Pulmonary artery endothelial cell (primary cell): ENCODE data around the gene SECISBP2L. TPM values are rescaled to one million over a fixed set of nuclear protein-coding genes. Genes with fewer than 3 reads are reported as not detected.
"Not testable (repeated sequence)": the region's sequence is repeated elsewhere in the genome, so short reads cannot be mapped to it uniquely, and the experiment has no call there.

Experiments
- DNase-seq: peaks from one replicate; pipeline ENCODE4 v3.0.0-alpha.2; 2011; ENCODE audit warnings: low read depth, low spot score
- total RNA-seq: library from RNA; depleted of rRNA; stranded (reverse); fragments of >200 nt; gene quantifications from 2 replicates; pipeline ENCODE4 v1.2.3, GENCODE V29; 2014

The SECISBP2L gene
- total RNA-seq, 1 donor from 2014 or later = 20.7 TPM

GRCh38 chr15:48993380-48993779 lies 52.9 kb downstream of the SECISBP2L start:
- no peak for DNase-seq

GRCh38 chr15:48992545-48992944 lies 53.7 kb downstream of the SECISBP2L start:
- no peak for DNase-seq

DNA sequence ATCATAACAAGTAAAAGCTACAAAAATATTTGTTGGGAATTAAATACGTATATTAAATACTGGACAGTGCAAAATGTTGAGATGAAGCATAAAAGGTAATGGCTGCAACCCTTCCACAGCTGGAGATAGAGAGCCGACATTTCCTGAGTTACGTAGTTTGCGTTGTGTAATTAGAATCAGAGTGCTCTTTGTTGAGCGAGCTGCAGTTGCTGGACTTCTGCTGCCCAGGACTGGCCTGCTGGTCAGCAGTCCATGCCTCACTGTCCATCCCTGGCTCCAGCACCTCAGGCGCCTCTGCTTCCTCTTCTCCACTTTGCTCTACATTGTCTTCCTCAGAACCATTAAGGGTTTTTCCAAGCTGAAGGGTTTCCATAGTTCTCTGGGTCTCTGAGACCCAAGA lies 54.1 kb downstream of the SECISBP2L start:
- no peak for DNase-seq

DNA sequence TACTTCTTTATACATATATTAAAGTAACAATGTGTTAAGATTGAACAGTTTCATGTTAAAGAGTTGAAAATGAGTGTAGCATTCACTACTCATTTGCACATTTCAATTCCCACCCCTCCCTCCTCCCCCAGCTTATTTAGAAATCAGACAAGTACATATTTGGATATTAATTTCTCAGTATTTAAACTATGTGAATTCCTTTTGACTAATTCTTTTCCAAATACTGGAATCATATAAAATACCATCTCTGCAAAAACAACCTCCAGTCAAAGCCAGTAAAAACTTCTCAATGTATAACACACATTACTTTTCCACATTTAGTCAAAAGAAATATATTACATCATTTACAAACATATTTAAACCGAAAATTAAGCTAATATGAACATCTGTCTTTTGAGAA lies 57.1 kb downstream of the SECISBP2L start:
- no peak for DNase-seq

DNA sequence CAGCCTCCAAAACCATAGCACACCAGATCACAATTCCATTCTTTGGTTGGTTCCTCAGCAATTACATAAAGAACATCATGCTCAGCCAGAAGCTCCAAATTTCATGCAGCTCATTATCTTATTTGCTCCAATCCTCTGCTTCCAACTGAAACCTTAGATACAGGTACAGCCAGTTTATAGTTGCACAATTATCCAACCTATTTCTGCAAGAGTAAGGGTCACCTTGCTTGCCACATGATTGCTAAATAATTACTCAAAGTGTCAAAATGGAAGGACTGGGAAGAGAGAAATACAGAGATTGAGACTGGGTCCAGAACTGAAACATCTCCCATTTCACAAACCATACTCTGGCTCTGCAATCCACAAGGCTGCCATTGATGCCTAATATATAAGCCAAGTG lies 59.1 kb downstream of the SECISBP2L start:
- DNase-seq = no peak

DNA sequence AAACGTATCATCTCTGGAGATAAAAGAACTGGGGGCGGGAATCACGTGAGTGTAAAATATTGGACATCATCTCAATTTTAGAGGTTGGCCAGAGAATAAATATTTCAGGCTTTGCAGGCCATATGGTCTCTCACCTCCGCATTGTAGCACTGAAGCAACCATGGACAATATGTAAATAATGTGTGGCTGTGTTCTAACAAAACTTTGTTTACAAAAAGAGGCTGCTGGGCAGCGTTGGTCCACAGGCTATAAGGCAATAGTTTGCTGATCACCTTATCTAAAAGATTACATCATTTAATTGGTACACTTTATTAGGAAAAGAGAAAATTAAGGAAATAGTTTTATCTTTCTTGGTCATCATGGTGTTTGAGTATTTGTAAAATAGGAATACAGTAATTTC lies 60.0 kb downstream of the SECISBP2L start:
- DNase-seq = no peak

DNA sequence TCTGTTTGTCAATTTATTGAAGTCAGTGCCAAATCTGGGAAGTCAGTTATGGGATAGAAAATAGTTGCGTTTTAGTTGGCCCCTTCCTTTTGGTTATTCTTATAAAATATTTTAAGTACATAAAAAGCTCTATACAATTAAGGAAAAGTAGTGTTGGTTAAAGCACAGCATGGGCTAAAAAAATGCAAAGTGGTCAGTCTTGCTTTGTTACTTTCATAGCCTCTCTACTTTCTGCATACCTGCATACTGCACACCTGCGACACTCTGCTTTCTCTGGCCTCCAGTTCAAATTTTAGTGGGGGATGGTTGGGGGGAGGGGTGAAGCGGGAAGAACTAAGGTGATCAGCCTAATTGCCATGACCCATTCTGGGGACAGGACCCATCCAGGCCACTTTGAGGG lies 60.7 kb downstream of the SECISBP2L start:
- no peak for DNase-seq

- DNase-seq = no peak
Observed at GRCh38 chr15:48984811-48985352, 61.4 kb downstream of the SECISBP2L start.

- DNase-seq = no peak
Observed at GRCh38 chr15:48984021-48984710, 62.1 kb downstream of the SECISBP2L start.

GRCh38 chr15:48983300-48983699 lies 62.9 kb downstream of the SECISBP2L start:
- no peak for DNase-seq

DNA sequence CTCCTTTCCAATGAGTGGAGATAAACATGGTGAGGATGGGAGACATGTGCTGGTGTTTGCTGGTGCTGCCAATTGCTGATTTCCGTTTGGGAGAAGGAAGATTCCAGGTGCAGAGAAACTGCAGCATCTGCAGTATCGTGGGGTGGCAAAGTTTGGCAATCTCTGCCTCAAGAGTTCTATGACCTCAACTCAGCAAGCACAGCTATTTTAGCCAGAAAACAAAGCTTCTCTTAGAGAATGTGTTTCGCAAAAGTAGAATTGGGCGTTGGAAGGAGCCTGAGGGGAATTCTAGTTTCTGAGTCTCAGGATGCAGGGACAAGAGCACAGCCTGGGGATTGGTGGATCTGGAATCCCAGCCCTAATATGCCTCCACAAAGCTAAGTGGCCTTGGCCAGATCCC lies 64.3 kb downstream of the SECISBP2L start:
- DNase-seq = no peak

DNA sequence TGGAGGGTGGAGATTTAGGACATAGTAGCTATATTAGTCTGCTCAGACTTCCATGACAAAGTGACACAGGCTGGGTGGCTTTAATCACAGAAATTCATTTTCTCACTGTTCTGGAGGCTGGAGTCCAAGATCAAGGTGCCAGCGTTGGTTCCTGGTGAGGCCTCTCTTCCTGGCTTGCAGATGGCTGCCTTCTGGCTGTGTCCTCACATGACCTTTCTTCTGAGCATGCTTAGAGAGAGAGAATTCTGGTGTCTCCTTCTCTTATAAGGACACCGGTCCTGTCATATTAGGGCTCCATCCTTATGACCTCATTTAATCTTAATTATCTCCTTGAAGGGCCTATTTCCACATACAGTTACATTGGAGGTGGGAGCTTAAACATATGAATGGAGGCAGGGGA lies 67.6 kb downstream of the SECISBP2L start:
- no peak for DNase-seq

GRCh38 chr15:48976444-48977088 lies 69.7 kb downstream of the SECISBP2L start:
- DNase-seq = no peak

DNA sequence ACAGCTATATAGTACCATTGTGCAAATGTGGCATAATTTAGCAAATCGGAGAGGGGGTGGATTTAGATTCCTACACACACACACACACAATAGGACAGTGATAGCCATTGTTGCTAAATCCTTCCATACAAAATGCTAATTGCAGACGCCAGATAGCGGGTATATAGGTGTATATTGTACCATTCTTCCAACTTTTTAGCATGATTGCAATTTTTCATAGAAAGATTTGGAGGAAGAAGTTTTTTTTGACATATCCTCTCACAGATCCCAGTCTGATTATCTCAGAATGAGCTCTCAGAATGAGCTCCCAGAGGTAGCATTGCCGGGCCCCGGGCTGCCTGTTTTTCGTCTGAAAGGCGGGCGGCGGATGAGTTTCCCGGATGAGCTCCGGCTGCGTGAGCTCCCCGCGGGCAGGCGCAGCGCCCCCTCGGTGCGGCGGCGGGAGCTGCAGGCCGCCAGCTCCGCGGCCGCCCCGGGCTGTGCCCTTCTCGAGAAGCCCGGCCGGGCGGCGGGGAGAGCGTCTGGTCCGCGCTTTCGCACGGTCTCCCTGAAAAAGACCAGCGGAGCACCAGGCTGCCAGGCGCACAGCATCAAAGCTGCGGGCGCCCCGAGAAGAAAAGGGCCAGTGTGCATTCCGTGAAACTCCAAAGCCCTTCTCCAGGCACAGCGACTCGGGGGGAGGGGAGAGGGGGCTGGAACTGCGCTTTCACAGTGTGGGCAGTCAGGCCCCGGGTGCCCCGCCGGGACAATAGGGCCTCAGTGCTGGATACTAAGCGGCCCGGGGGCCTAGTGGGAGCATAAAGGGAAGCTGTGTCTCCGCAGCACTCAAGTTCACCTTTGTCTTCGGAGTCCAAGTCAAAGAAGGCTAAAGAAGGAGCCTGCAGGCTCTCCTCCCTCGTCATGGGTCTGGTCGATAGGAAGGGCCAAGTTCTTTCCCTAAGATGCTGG lies 70.5 kb downstream of the SECISBP2L start:
- DNase-seq = peak; percentile 26

DNA sequence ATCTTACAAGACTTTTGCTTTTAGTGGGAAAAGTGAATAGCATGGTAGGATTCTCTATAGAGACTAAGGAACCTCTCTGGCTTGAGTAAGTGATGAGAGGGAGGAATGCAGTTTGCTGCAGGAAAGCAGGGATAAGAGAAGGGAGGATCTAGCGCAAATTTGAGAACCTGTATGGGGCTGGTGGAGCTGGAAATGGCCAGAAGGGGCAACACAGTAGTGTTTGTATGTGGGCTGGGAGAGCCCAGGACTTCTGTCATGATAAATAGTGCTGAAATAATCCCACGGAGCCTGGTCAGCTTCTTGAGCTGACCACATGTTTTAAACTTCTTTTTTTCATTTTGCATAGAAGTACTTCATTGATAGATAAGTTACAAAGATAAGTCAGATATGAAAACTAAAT lies 71.4 kb downstream of the SECISBP2L start:
- DNase-seq = no peak

GRCh38 chr15:48972750-48973503 lies 73.3 kb downstream of the SECISBP2L start:
- no peak for DNase-seq

DNA sequence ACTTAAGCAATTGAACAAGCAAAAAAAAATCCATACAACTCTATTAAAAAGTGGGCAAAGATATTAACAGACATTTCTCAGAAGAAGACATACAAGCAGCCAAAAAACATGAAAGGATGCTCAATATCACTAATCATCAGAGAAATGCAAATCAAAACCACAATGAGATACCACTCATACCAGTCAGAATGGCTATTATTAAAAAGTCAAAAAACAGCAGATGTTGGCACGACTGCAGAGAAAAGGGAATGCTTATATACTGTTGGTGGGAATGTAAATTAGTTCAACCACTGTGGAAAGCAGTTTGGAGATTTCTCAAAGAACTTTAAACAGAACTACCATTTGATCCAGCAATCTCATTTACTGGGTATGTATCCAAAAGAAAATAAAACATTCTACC lies 75.3 kb downstream of the SECISBP2L start:
- DNase-seq = not testable (repeated sequence)

DNA sequence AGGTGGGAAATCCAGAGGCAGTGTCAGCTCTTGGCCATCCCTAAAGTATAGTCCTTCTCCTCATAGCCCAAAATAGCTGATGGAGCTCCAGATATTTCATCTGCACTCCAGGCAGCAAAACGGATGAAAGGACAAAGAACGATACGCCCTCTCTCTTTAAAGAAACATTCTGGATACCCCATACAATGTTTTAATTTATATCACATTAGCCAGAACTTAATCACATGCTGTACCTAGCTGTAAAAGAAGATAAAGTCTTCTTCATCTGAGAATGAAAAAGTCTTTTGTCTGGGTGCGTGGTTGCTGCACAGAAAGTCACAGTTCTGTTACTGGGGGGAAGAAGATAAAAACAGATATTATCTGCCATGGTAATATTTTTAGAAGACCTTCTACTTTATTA lies 78.2 kb downstream of the SECISBP2L start:
- DNase-seq = no peak

DNA sequence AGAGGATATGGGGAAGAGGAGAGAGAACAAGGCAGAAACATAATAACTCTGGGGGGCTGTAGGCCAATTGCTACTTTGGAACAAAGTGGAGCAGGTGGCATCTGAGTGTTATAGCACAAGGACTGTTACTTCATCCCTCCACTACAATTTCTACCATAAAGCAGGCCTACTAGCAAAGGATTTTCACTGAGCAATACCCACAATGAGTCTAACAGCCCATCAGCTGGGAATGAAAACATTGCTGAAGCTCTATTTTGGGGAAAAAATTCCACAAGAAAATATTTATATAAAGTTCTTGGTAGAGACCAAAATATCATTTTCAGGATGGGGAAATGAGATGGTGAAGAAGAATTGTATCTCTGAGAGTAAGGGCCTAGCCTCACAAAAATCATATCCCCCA lies 78.9 kb downstream of the SECISBP2L start:
- no peak for DNase-seq

DNA sequence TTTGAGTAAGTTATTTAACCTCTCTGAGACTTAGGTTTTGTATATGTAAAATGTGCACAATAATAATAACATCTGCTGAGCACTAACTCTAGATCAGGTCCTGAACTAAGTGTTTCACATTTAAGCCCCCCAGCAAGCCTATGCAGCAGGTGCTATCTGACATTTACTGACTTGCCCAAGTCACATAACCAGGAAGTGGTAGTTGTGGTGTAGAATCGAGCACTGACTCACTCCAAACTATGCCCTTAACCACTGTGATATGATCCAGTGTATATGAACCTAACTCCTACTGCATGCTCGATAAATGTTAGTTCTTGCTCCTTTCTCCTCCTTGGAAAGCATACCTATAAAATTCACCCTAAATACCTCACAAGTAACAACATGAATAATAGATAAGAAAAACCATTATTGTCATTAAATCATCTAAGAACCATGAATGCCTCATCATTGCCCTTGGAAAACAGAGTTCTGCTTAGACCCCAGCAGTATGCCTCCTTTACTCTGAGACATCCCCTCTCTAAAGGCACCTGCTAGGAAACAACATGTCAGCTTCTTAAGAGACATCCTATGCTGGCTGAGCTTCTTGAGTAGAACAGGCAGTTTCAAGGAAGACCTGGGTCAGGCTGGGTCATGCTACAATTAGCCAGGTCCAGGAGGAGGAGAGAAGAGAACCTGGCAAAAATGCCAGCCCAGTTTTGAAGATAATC lies 79.5 kb downstream of the SECISBP2L start:
- no peak for DNase-seq

DNA sequence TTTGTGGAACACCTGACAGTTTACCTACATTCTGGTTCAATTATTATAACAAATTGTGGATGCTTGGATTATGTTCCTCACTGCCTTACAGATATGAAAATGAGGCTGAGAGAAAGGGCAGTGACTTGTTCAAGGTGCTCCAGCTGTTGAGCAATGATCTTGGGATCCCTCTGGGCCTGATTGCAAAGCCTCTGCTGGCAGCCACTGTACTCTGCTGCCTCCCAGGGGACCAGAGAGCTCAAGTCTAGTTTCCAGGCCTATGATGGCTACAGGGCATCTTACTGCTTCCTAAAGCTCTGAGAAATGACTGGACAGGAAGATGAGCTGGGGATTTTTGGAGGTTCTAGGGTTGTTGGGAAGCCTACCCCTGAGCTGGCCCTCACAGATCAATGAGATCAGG lies 80.3 kb downstream of the SECISBP2L start:
- DNase-seq = no peak
